ENCODE results near the gene SIK3.

DNA sequence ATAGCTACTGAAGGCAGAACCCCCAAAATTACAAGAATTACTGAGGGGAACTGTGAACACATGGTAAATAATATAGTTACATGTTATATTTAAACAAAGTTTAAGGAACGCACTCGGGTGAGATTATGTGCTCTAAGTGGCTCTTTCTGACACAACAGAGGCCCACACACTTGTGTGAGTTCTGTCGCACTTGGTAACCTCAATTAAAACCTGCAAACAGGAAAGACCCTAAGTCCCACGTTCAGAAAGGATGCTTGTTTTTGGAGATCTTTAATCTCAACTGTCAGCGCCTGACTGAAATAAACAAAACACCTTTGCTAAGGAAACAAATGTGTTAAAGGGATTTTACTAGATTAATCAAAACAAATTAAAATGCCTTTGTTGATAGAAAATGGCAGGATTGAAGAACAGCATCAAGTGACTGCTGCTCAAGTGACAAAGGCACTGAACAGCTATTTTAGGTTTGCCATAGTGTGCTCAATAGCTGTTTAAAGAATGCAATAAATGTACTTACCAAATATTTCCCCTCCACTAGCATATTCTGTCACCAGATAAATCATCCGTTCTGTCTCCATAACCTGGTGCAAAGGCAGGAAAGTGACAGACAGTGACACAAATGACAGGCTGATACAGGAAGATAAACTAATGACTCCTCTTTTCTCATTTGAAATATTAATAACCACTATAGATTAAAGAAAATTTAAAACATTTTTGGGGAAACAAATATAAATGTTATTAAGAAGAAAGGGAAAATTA is 144.5 kb downstream of the SIK3 start:
- TF ChIP-seq, protein P1, sequence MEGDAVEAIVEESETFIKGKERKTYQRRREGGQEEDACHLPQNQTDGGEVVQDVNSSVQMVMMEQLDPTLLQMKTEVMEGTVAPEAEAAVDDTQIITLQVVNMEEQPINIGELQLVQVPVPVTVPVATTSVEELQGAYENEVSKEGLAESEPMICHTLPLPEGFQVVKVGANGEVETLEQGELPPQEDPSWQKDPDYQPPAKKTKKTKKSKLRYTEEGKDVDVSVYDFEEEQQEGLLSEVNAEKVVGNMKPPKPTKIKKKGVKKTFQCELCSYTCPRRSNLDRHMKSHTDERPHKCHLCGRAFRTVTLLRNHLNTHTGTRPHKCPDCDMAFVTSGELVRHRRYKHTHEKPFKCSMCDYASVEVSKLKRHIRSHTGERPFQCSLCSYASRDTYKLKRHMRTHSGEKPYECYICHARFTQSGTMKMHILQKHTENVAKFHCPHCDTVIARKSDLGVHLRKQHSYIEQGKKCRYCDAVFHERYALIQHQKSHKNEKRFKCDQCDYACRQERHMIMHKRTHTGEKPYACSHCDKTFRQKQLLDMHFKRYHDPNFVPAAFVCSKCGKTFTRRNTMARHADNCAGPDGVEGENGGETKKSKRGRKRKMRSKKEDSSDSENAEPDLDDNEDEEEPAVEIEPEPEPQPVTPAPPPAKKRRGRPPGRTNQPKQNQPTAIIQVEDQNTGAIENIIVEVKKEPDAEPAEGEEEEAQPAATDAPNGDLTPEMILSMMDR (IDR thresholded peaks at IDR 0.05), result no peak
- no peak for TF ChIP-seq EZH2phosphoT487 (IDR thresholded peaks at IDR 0.05)
- no peak for TF ChIP-seq EZH2 (IDR thresholded peaks at IDR 0.05)

Measured in neural progenitor cell (in vitro differentiated cells).